Adrenal gland (tissue), 5 donors: ENCODE measurements around the gene FOSL1.

ENCODE experiments used
- CTCF ChIP-seq, 6 experiments: fragments of 450-650 bp in 4 of 6; fragments of 200-600 bp in 2 of 6; sonication (generic) in 1 of 6; IDR thresholded peaks; 1 replicate in 5 of 6; 2 replicates in 1 of 6; pipeline versions ENCODE4 v1.5.1 to v1.8.0; 2016 to 2021; ENCODE audit warnings: antibody characterized with exemption in 6 of 6, mild to moderate bottlenecking in 2 of 6, moderate library complexity in 1 of 6
- POLR2A ChIP-seq, 2 donors: fragments of 450-650 bp; IDR thresholded peaks; one replicate each; pipeline ENCODE4 v1.6.1; 2017; ENCODE audit warnings: antibody characterized with exemption in 2 of 2, mild to moderate bottlenecking in 2 of 2, moderate library complexity in 1 of 2
- donor health status: DM: no; HTN: no; CAD: no.

- TF ChIP-seq CTCF (IDR thresholded peaks at IDR 0.05) (no peak), POLR2A (IDR thresholded peaks at IDR 0.05) (no peak)
Observed at GRCh38 chr11:65941720-65942310, 41.6 kb upstream of the FOSL1 start.
